ENCODE measurements around the gene CTNS. TPM values are rescaled to one million over a fixed set of nuclear protein-coding genes. Genes with fewer than 3 reads are reported as not detected.
A peak's percentile ranks its signal among the peaks of the same experiment; 100 is the strongest.

CTNS gene
- total RNA-seq, 1 experiment from 2014 or later: 7.9 TPM

DNA sequence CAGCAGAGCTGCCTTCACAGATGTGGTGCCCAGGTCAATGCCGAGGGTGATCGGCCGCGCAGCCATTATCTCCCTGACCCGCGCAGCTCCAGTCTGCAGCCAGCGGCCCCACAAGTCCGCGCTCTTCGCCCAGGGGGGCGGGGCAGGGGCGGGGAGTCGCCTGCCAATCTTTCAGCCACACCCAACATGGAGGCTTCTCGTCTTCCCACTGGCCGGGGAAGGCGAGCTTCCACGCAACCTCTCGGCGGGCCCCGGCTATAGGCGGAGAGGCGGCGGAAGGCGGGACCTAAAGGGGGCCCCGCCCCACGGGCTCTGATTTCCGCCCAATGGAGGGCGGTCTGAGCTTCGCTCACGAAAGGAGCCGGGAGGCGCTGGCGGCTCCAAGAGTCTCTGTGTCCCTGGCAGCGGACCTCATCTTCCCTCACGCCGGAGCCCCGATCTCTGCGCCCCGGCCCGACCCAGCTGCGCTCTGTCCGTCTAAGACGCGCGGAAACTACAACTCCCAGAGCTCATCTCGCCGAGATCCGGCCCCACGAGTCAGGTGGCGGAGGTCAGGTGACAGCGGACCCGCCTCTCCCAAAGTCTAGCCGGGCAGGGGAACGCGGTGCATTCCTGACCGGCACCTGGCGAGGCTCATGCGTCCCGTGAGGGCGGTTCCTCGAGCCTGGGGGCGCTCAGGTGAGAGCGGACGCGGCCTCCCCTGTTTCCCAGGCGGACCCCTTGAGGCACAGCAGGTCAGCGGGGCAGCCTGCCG lies at the start of gene CTNS, which contains the start of gene SHPK (continued):
- TF ChIP-seq, protein P1, sequence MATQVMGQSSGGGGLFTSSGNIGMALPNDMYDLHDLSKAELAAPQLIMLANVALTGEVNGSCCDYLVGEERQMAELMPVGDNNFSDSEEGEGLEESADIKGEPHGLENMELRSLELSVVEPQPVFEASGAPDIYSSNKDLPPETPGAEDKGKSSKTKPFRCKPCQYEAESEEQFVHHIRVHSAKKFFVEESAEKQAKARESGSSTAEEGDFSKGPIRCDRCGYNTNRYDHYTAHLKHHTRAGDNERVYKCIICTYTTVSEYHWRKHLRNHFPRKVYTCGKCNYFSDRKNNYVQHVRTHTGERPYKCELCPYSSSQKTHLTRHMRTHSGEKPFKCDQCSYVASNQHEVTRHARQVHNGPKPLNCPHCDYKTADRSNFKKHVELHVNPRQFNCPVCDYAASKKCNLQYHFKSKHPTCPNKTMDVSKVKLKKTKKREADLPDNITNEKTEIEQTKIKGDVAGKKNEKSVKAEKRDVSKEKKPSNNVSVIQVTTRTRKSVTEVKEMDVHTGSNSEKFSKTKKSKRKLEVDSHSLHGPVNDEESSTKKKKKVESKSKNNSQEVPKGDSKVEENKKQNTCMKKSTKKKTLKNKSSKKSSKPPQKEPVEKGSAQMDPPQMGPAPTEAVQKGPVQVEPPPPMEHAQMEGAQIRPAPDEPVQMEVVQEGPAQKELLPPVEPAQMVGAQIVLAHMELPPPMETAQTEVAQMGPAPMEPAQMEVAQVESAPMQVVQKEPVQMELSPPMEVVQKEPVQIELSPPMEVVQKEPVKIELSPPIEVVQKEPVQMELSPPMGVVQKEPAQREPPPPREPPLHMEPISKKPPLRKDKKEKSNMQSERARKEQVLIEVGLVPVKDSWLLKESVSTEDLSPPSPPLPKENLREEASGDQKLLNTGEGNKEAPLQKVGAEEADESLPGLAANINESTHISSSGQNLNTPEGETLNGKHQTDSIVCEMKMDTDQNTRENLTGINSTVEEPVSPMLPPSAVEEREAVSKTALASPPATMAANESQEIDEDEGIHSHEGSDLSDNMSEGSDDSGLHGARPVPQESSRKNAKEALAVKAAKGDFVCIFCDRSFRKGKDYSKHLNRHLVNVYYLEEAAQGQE (IDR thresholded peaks at IDR 0.05; ENCODE audit: low read depth): no peak
- peak; percentile 59 for TF ChIP-seq YY1 (IDR thresholded peaks at IDR 0.05; ENCODE audit: extremely low read depth, insufficient replicate concordance, low read depth, low read length)
- TF ChIP-seq ELF1 (IDR thresholded peaks at IDR 0.05; ENCODE audit: borderline replicate concordance, low read depth): no peak; the same call in 1 of the 2 replicates

DNA sequence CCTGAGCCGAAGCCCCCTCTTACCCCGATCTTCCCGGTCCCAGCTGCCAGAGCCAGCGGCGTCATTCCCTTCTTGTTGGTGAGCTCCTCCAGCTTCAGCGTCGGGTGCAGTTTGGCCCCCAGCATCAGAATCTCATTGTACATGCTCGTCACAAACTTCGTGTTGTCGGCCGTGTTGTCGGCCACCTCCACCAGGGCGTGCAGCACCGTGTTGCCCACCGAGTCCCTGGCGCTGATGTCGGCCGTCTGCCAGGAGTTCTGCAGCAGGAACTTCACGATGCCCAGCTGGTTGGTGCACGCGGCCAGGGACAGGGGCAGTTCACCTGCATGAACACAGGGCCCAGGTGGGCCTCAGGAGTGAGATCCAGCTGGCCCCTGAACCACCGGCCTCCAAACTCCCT lies 46.8 kb upstream of the CTNS start:
- ChIA-PET RAD21 (ENCODE audit: low non-redundant PET in 1 of 2, low total read pairs in 2 of 2, uncharacterized antibody in 2 of 2, unreplicated experiment in 2 of 2) (no interaction called here), POLR2A (no interaction called here), CTCF (no interaction called here)
- ATAC-seq (no peak), DNase-seq (ENCODE audit: low read depth, low spot score) (no peak)
- H2AFZ ChIP-seq (ENCODE audit: low read depth, low read length, poor library complexity, severe bottlenecking): no peak overlapping the region
- BruUV-seq (replicated peaks): no TSS peak
- intact Hi-C loops (cut with micrococcal nuclease): no loop called here
- H3K4me1 ChIP-seq (ENCODE audit: control insufficient read depth in 1 of 2, insufficient read depth in 2 of 2, low read length in 2 of 2): no peaks in the 10 kb centered on the region
- H3K79me2 ChIP-seq (ENCODE audit: insufficient read depth, low read length): no peaks in the 10 kb centered on the region
- H3K27ac ChIP-seq (ENCODE audit: low read depth, low read length): no peak overlapping the region
- H3K4me2 ChIP-seq (ENCODE audit: low read length): no peak overlapping the region
- H3K9ac ChIP-seq (ENCODE audit: low read length): no peak overlapping the region
- no peaks in the 10 kb centered on the region for H4K20me1 ChIP-seq (ENCODE audit: insufficient read depth)
- no peak overlapping the region for H3K4me3 ChIP-seq (replicated peaks in 1 of 2; ENCODE audit: low read depth in 1 of 2, low read length in 2 of 2)
- peaks cover 3 to 5% of the 10 kb centered on the region in 2 experiments; a peak in 1 of 4 replicates for H3K36me3 ChIP-seq (ENCODE audit: control insufficient read depth in 1 of 2, insufficient read depth in 2 of 2, low read length in 2 of 2)
- H3K9me2 ChIP-seq (ENCODE audit: insufficient read depth): no peaks in the 10 kb centered on the region
- H3K27me3 ChIP-seq (ENCODE audit: insufficient read depth, low read length): no peaks in the 10 kb centered on the region
- H3K9me3 ChIP-seq (ENCODE audit: control insufficient read depth in 1 of 2, insufficient read depth in 1 of 2, low read depth in 1 of 2, low read length in 2 of 2): no peaks in the 10 kb centered on the region
- no peak for TF ChIP-seq POLR2AphosphoS5 (IDR thresholded peaks at IDR 0.05; ENCODE audit: low read depth, low read length)
- no peak for TF ChIP-seq ZFX (IDR thresholded peaks at IDR 0.05)
- no peak for TF ChIP-seq YY1 (IDR thresholded peaks at IDR 0.05; ENCODE audit: extremely low read depth, insufficient replicate concordance, low read depth, low read length)
- TF ChIP-seq SRF (IDR thresholded peaks at IDR 0.05; ENCODE audit: low read depth): no peak
- TF ChIP-seq POLR2A (IDR thresholded peaks at IDR 0.05; ENCODE audit: borderline replicate concordance, extremely low read depth, insufficient read depth, insufficient read length): no peak
- no peak for TF ChIP-seq TCF7L2 (IDR thresholded peaks at IDR 0.05; ENCODE audit: borderline replicate concordance, extremely low read depth, insufficient read depth, insufficient read length)
- no peak for TF ChIP-seq CEBPB (IDR thresholded peaks at IDR 0.05; ENCODE audit: low read depth)
- TF ChIP-seq SP1 (IDR thresholded peaks at IDR 0.05; ENCODE audit: low read depth): no peak
- TF ChIP-seq EZH2phosphoT487 (IDR thresholded peaks at IDR 0.05; ENCODE audit: borderline replicate concordance): no peak
- TF ChIP-seq, protein P2, sequence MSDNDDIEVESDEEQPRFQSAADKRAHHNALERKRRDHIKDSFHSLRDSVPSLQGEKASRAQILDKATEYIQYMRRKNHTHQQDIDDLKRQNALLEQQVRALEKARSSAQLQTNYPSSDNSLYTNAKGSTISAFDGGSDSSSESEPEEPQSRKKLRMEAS (IDR thresholded peaks at IDR 0.05): no peak
- TF ChIP-seq ELF1 (IDR thresholded peaks at IDR 0.05; ENCODE audit: borderline replicate concordance, low read depth): no peak
- no peak for TF ChIP-seq CBX3 (IDR thresholded peaks at IDR 0.05; ENCODE audit: low read depth)
- no peak for TF ChIP-seq EZH2 (IDR thresholded peaks at IDR 0.05)
- no peak for TF ChIP-seq JUND (IDR thresholded peaks at IDR 0.05)
- TF ChIP-seq RAD21 (IDR thresholded peaks at IDR 0.05; ENCODE audit: low read depth): no peak
- TF ChIP-seq, protein P3, sequence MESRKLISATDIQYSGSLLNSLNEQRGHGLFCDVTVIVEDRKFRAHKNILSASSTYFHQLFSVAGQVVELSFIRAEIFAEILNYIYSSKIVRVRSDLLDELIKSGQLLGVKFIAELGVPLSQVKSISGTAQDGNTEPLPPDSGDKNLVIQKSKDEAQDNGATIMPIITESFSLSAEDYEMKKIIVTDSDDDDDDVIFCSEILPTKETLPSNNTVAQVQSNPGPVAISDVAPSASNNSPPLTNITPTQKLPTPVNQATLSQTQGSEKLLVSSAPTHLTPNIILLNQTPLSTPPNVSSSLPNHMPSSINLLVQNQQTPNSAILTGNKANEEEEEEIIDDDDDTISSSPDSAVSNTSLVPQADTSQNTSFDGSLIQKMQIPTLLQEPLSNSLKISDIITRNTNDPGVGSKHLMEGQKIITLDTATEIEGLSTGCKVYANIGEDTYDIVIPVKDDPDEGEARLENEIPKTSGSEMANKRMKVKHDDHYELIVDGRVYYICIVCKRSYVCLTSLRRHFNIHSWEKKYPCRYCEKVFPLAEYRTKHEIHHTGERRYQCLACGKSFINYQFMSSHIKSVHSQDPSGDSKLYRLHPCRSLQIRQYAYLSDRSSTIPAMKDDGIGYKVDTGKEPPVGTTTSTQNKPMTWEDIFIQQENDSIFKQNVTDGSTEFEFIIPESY (IDR thresholded peaks at IDR 0.05; ENCODE audit: extremely low read depth, insufficient replicate concordance, low read length): no peak
- TF ChIP-seq, protein P4, sequence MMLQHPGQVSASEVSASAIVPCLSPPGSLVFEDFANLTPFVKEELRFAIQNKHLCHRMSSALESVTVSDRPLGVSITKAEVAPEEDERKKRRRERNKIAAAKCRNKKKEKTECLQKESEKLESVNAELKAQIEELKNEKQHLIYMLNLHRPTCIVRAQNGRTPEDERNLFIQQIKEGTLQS (IDR thresholded peaks at IDR 0.05): no peak

Measured in HCT116 (cell line).